ENCODE data around the gene CASP2. TPM values are rescaled to one million over a fixed set of nuclear protein-coding genes. Genes with fewer than 3 reads are reported as not detected.

The CASP2 gene
- total and polyA plus RNA-seq, 8 donors: 4.2 to 19.7 (median 8.7) TPM

DNA sequence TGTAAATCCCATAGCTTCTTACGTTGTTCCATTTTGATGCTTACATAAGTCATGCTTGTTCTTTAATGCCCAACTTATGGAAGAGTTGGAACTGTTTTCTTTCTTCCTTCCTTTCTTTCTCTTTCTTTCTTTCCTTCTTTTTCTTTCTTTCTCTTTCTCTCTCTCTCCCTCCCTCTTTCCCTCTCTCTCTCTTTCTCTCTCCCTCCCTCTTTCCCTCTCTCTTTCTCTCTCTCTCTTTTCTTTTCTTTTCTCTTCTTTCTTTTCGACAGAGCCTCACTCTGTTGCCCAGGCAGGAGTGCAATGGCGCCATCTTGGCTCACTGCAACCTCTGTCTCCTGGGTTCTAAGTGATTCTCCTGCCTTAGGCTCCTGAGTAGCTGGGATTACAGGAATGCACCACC, 55.4 kb downstream of the CASP2 start:
- no peaks in the 10 kb centered on the region for H3K4me1 ChIP-seq
- no peak overlapping the region for H3K27ac ChIP-seq
- H3K36me3 ChIP-seq: no peaks in the 10 kb centered on the region
- ATAC-seq: no peak
- TF ChIP-seq, protein P1, sequence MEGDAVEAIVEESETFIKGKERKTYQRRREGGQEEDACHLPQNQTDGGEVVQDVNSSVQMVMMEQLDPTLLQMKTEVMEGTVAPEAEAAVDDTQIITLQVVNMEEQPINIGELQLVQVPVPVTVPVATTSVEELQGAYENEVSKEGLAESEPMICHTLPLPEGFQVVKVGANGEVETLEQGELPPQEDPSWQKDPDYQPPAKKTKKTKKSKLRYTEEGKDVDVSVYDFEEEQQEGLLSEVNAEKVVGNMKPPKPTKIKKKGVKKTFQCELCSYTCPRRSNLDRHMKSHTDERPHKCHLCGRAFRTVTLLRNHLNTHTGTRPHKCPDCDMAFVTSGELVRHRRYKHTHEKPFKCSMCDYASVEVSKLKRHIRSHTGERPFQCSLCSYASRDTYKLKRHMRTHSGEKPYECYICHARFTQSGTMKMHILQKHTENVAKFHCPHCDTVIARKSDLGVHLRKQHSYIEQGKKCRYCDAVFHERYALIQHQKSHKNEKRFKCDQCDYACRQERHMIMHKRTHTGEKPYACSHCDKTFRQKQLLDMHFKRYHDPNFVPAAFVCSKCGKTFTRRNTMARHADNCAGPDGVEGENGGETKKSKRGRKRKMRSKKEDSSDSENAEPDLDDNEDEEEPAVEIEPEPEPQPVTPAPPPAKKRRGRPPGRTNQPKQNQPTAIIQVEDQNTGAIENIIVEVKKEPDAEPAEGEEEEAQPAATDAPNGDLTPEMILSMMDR (IDR thresholded peaks at IDR 0.05): no peak
- no peak for DNase-seq
- 84 to 91% methylated on average over 3 of the region's 3 CpGs for WGBS, 2 donors
- intact Hi-C loops (cut with DNase I): no loop called here
- no peak overlapping the region for H3K4me3 ChIP-seq
- FAIRE-seq: no peak
- H3K9me3 ChIP-seq: no peaks in the 10 kb centered on the region
- peaks cover 0 to 4% (median 0%) of the 10 kb centered on the region in 4 donors for H3K27me3 ChIP-seq

DNA sequence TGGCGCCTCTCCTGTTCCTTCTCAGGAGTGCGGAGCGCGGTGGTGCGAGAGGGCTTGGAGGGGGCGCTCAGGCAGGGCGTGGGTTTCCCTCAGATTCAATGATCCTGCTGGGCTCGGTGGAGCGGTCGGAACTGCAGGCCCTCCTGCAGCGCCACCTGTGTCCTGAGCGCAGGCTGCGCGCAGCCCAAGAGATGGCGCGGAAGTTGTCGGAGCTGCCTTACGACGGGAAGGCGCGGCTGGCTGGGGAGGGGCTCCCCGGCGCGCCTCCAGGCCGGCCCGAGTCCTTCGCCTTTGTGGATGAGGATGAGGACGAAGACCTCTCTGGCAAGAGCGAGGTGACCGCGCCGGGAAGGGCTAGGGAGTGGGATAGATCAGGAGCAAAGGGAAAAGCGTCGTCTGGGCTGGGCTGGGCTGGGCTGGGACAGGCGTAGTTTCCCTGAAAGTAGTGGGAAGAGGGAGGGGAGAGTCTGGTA, 57.3 kb downstream of the CASP2 start:
- Histone ChIP-seq H3K36me3 (no peaks in the 10 kb centered on the region), H3K4me3 (no peak overlapping the region), H3K9me3 (no peaks in the 10 kb centered on the region), H3K4me1 (no peaks in the 10 kb centered on the region), H3K27ac (no peak overlapping the region), H3K27me3 (peaks cover 0 to 4% (median 0%) of the 10 kb centered on the region in 4 donors)
- 7 to 8% methylated on average over 35 of the region's 35 CpGs for WGBS, 2 donors
- intact Hi-C loops (cut with DNase I): no loop called here
- ATAC-seq: peak; percentile 66 to 97 (median 87)
- TF ChIP-seq, protein P1 (IDR thresholded peaks at IDR 0.05): peak in 3 of 4 donors; percentile 21 to 40 (median 38)
- DNase-seq: peak in 4 of 6 donors; percentile 11 to 76 (median 45)
- FAIRE-seq: no peak

DNA sequence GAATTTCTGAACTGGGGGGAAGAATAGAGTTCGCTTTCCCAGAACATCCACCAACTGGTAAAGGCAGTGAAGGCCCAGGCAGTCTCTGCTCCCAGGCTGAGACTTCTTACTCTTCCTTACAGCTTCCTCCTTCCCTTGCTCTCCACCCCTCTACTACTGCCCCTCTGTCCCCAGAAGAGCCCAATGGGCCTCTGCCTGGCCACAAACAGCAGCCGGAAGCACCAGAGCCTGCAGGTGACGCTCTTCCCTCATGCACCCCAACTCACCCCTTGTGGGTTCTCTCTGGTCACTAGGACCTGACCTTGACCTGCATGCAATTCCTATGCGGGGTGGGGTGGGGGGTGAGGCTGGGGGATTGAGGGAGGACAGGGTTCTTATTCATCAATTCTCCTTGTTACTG, 57.9 kb downstream of the CASP2 start:
- Histone ChIP-seq H3K9me3 (no peaks in the 10 kb centered on the region), H3K4me3 (no peak overlapping the region), H3K36me3 (no peaks in the 10 kb centered on the region), H3K27ac (no peak overlapping the region), H3K4me1 (no peaks in the 10 kb centered on the region), H3K27me3 (peaks cover 0 to 4% (median 0%) of the 10 kb centered on the region in 4 donors)
- intact Hi-C loops (cut with DNase I): no loop called here
- WGBS, 2 donors: 72 to 80% methylated on average over 4 of the region's 4 CpGs
- FAIRE-seq (no peak), ATAC-seq (no peak), DNase-seq (no peak)
- TF ChIP-seq, protein P1 (IDR thresholded peaks at IDR 0.05): no peak

DNA sequence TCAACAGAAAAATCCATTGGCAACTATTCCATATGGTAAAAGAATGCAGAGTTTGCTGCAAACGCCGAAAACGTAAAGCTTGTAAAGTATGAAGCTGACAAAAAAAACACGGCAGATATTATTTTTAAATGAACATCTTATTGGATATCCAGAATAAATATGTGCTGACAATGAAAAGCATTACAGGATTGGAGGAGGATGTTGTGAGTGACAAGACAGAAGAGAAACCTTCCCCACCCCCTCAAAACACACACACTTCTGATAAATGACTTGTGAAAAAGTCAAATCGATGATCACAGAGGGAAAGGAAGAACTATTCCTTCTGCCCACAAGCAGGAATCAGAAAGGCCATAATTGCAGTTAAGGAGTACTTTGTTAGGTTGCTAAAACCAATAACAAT, 59.8 kb downstream of the CASP2 start:
- no peak overlapping the region for H3K4me3 ChIP-seq

DNA sequence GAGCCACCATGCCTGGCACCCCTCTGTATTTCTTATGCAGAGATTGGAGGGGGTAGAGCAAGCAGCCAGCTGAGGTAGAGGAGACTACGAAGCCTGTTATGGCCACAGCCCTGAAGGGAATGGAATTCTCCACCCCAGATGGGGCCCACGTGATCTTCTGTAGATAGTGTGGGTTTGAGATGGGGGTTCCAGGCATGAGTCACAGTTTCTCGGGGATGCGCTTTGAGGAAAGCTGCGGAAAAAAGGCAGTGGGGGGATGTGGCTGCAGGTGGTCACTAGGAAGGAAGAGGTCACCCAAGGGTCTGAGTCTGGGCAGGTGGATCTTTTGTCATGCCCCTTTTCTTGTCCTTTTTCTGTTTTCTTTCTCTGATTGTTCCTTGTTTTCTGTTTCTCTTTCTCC, 62.9 kb downstream of the CASP2 start:
- Histone ChIP-seq H3K4me1 (no peaks in the 10 kb centered on the region), H3K27me3 (no peaks in the 10 kb centered on the region), H3K9me3 (no peaks in the 10 kb centered on the region), H3K36me3 (no peaks in the 10 kb centered on the region), H3K4me3 (no peak overlapping the region), H3K27ac (no peak overlapping the region)
- DNase-seq: no peak
- FAIRE-seq: no peak
- 60 to 76% methylated on average over 5 of the region's 5 CpGs for WGBS, 2 donors
- intact Hi-C loops (cut with DNase I): no loop called here
- ATAC-seq: no peak
- TF ChIP-seq, protein P1 (IDR thresholded peaks at IDR 0.05): no peak

More for the DNA sequence above, 59.8 kb downstream of the CASP2 start:
- ATAC-seq: no peak
- intact Hi-C loops (cut with DNase I): no loop called here
- 66 to 68% methylated on average over 5 of the region's 5 CpGs for WGBS, 2 donors
- no peak overlapping the region for H3K27ac ChIP-seq
- no peaks in the 10 kb centered on the region for H3K9me3 ChIP-seq
- H3K27me3 ChIP-seq: peaks cover 0 to 4% (median 0%) of the 10 kb centered on the region in 4 donors
- TF ChIP-seq, protein P1 (IDR thresholded peaks at IDR 0.05): no peak
- H3K36me3 ChIP-seq: no peaks in the 10 kb centered on the region
- no peak for FAIRE-seq
- no peaks in the 10 kb centered on the region for H3K4me1 ChIP-seq
- no peak for DNase-seq
